ENCODE measurements around the gene CSDE1. TPM values are rescaled to one million over a fixed set of nuclear protein-coding genes. Genes with fewer than 3 reads are reported as not detected.

The CSDE1 gene
- total RNA-seq, 1 experiment from 2014 or later, result 595 TPM

- TF ChIP-seq E2F5 (CRISPR knock-in tag; IDR thresholded peaks at IDR 0.05) (no peak), ZMAT4 (CRISPR knock-in tag; IDR thresholded peaks at IDR 0.05) (no peak), STAT6 (CRISPR knock-in tag; conservative IDR thresholded peaks at IDR 0.05; ENCODE audit: low read depth) (no peak)
These were observed 22.3 kb downstream of the CSDE1 start (continued) for GRCh38 chr1:114735479-114735878.

- POLR2A ChIA-PET, result no interaction called here
- peaks cover 94% of the 10 kb centered on the region for H3K36me3 Mint-ChIP-seq
- no peaks in the 10 kb centered on the region for H3K4me1 Mint-ChIP-seq
- no peak for TF ChIP-seq ZNF317 (CRISPR knock-in tag; IDR thresholded peaks at IDR 0.05; ENCODE audit: borderline replicate concordance, low read depth)
- no peak for TF ChIP-seq ELF4 (CRISPR knock-in tag; IDR thresholded peaks at IDR 0.05; ENCODE audit: low read depth)
- TF ChIP-seq ZSCAN18 (CRISPR knock-in tag; IDR thresholded peaks at IDR 0.05), result no peak
- DNase-seq (ENCODE audit: low spot score), result no peak
- no peak overlapping the region for H3K27ac Mint-ChIP-seq
- no peaks in the 10 kb centered on the region for H3K27me3 Mint-ChIP-seq (ENCODE audit: low read depth)
- CTCF ChIA-PET, result no interaction called here
- H3K9me3 Mint-ChIP-seq, result no peaks in the 10 kb centered on the region
- no peak for ATAC-seq
- no peak overlapping the region for H3K4me3 Mint-ChIP-seq
These were observed 28.0 kb downstream of the CSDE1 start for GRCh38 chr1:114729782-114730181.

GRCh38 chr1:114728553-114728952, 29.2 kb downstream of the CSDE1 start:
- Mint-ChIP-seq H3K9me3 (no peaks in the 10 kb centered on the region), H3K4me3 (no peak overlapping the region), H3K4me1 (no peaks in the 10 kb centered on the region), H3K36me3 (peaks cover 94% of the 10 kb centered on the region), H3K27ac (no peak overlapping the region), H3K27me3 (ENCODE audit: low read depth) (no peaks in the 10 kb centered on the region)
- ChIA-PET POLR2A (no interaction called here), CTCF (interaction anchor here (0.7 kb wide), 1 partner anchor 12 kb away, joined by 3 read pairs; the partner anchor contains the start of gene NRAS)
- ATAC-seq (no peak), DNase-seq (ENCODE audit: low spot score) (no peak)
- TF ChIP-seq ATF6 (CRISPR knock-in tag; IDR thresholded peaks at IDR 0.05), result no peak
- no peak for TF ChIP-seq ARID4B (CRISPR knock-in tag; IDR thresholded peaks at IDR 0.05; ENCODE audit: borderline replicate concordance)

Data from WTC11 (cell line).